ENCODE measurements around the gene ELF5.

- TF ChIP-seq POLR2A (IDR thresholded peaks at IDR 0.05) (no peak), CTCF (IDR thresholded peaks at IDR 0.05) (peak; percentile 64 to 74 (median 70))
Measured at GRCh38 chr11:34492806-34493414, 20.7 kb downstream of the ELF5 start.

All from prostate gland (tissue), 2 donors.